GM19395 (cell line): ENCODE measurements around the gene STRBP.

Experiments
- ATAC-seq: cut with Tn5 transposase; IDR thresholded peaks from one replicate; pipeline ENCODE4 v1.9.1; 2021; ENCODE audit warnings: mild to moderate bottlenecking, moderate library complexity; ENCODE audit not compliant: unreplicated experiment

The STRBP gene

DNA sequence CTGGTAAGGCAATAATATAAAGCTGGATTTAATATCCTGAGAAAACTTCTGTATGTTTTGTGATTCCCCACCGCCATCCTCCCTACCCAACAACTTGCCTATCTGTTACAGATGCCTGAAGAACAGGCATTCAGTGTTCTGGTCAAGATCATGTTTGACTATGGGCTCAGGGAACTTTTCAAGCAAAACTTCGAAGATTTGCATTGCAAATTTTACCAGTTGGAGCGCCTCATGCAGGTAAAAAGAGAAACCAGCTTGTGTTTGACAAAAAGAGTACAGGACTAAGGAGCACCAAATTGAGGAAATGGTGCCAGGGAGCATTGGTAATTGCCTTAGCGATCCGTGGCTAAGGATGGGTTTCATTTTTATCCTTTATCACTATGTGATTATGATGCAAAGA is 194.9 kb downstream of the STRBP start:
- no peak for ATAC-seq

DNA sequence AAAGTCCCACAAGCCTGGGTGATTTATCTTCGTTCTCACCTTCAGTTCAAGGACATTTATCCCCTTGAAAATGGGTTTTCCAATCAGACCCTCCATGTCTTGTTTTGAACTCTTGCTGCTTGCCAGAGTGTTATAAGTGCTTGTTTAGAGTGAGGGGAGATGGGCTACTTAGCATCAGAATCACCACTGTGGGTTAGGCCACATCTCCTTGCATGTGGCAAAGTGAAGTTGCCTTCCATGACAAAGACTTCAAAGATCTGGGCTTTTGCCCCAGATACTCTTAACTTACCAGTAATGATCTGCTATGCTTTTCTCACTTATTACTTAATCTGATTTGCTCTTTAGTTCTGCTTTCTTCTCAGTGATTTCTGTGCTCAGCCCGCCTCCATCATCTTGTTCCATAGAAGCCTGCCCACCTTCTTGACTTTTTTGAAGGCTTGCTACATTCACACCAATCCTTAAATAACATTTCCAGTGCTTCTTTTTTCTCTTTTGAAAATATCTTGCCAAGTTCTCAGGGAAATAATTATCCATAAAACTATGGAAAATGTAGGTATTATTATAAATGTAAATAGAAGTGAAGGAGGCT is 195.9 kb downstream of the STRBP start:
- no peak for ATAC-seq
